T-helper 17 cell (primary cell): ENCODE results near the gene PRADC1. TPM values are rescaled to one million over a fixed set of nuclear protein-coding genes. Genes with fewer than 3 reads are reported as not detected.

Source experiments
- ATAC-seq: fragments of 150-1000 bp; cut with Tn5 transposase; 2 replicates; pipeline ENCODE4 v1.10.0; 2021; ENCODE audit warnings: mild to moderate bottlenecking, moderate library complexity
- DNase-seq, 3 donors: peaks; one replicate each; pipeline versions ENCODE4 v3.0.0 to v3.0.0-alpha.2; 2020 to 2021
- H3K9me3 ChIP-seq: one replicate; pipeline ENCODE4 v1.7.0; 2013; ENCODE audit warnings: low read length, mild to moderate bottlenecking; ENCODE audit not compliant: control insufficient read depth, poor library complexity, severe bottlenecking
- H3K27ac Mint-ChIP-seq: one replicate; pipeline ENCODE4 v1.8.0; 2022; ENCODE audit warnings: mild to moderate bottlenecking, moderate library complexity, mixed read lengths
- H3K27me3 Mint-ChIP-seq: one replicate; pipeline ENCODE4 v1.8.0; 2022; ENCODE audit warnings: mixed read lengths
- H3K36me3 Mint-ChIP-seq: one replicate; pipeline ENCODE4 v1.8.0; 2022; ENCODE audit warnings: low read depth, mixed read lengths
- H3K4me1 Mint-ChIP-seq: one replicate; pipeline ENCODE4 v1.8.0; 2022; ENCODE audit warnings: mild to moderate bottlenecking, mixed read lengths
- H3K4me3 Mint-ChIP-seq: one replicate; pipeline ENCODE4 v1.8.0; 2022; ENCODE audit warnings: mild to moderate bottlenecking, moderate library complexity, mixed read lengths
- total RNA-seq, 4 donors: library from RNA in 2 of 4; stranded (reverse) in 2 of 4; gene quantifications; one replicate each; pipeline ENCODE4 v1.2.3 and lab custom pipeline; 2022 to 2026

The PRADC1 gene
- total RNA-seq, 2 donors from 2014 or later = 4.7 to 5.9 TPM

- peaks cover 4% of the 10 kb centered on the region for H3K36me3 Mint-ChIP-seq
- H3K27ac Mint-ChIP-seq = no peak overlapping the region
- no peak for ATAC-seq
- peaks cover 4% of the 10 kb centered on the region for H3K4me1 Mint-ChIP-seq
- H3K4me3 Mint-ChIP-seq = no peak overlapping the region
- H3K9me3 ChIP-seq = no peaks in the 10 kb centered on the region
- DNase-seq = no peak
- peaks cover 23% of the 10 kb centered on the region for H3K27me3 Mint-ChIP-seq
These were observed 45.5 kb downstream of the PRADC1 start for GRCh38 chr2:73187549-73187948.

- H3K9me3 ChIP-seq = no peaks in the 10 kb centered on the region
- H3K4me1 Mint-ChIP-seq = peaks cover 7% of the 10 kb centered on the region
- peaks cover 4% of the 10 kb centered on the region for H3K36me3 Mint-ChIP-seq
- H3K27me3 Mint-ChIP-seq = peaks cover 23% of the 10 kb centered on the region
- no peak overlapping the region for H3K27ac Mint-ChIP-seq
- no peak overlapping the region for H3K4me3 Mint-ChIP-seq
- ATAC-seq (no peak), DNase-seq (no peak)
These were observed 47.1 kb downstream of the PRADC1 start for GRCh38 chr2:73185965-73186364.

Other genes starting within 250 kb of the PRADC1 start
- 10 to 100 TPM in 1 of 2 donors, 1 to 10 TPM in 1; 7.0 to 10.0 TPM for gene SFXN5, start 161.5 kb downstream of the PRADC1 start, total RNA-seq
- gene RAB11FIP5, start 120.3 kb downstream of the PRADC1 start, total RNA-seq = 10 to 100 TPM; 13.1 to 19.4 TPM
- gene NOTO, start 30.7 kb downstream of the PRADC1 start, total RNA-seq = not detected
- gene SMYD5, start 19.0 kb downstream of the PRADC1 start, total RNA-seq = 10 to 100 TPM; 31.9 to 37.0 TPM
- 100 to 1,000 TPM; 132 to 152 TPM for gene CCT7, start 1.1 kb upstream of the PRADC1 start, total RNA-seq
- 10 to 100 TPM; 13.3 to 13.5 TPM for gene FBXO41, start 51.2 kb upstream of the PRADC1 start, total RNA-seq
- gene EGR4, start 60.3 kb upstream of the PRADC1 start, total RNA-seq = under 1 TPM; 0.52 to 0.70 TPM
- gene ALMS1, start 152.6 kb upstream of the PRADC1 start, total RNA-seq = 10 to 100 TPM; 22.3 to 26.6 TPM